ENCODE measurements around the gene ESD.

The ESD gene

DNA sequence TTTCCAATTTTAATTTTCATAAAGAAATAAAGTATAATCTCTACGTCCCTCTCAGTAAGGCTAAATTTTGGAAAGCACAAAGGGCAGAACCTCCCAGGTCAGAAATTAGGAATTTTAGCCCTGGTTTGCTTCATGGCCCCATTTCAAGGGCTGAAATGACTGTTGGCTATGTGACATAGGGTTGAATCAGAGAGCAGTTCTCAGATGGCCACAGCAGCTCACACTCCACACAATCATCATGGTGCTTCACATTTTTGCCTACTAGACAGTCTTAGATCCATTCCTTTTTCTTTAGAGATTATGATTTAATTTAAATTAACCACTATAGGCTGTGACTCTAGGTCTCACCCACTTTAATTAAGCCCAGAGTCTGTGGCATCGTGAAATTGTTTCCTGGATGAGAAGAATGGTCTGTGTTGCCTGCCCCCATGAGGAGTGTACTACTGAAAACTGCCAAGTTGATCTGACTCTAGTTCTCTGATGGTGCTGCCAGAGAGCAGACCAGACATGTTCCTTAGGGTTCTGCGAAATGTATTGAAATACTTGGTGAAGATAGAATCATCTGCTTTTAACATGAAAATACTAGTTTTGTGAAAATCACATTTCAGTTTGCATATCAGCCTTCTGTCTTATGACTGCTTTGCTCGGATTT lies 57.4 kb downstream of the ESD start:
- no peaks in the 10 kb centered on the region for H3K9me3 ChIP-seq (ENCODE audit: insufficient read depth, low read length, severe bottlenecking)
- no peak overlapping the region for H3K9ac ChIP-seq (ENCODE audit: low read depth, low read length)
- H3K36me3 ChIP-seq (ENCODE audit: insufficient read depth, low read length): peaks cover 70% of the 10 kb centered on the region
- H3K27ac ChIP-seq (ENCODE audit: low read length): no peak overlapping the region
- no peak overlapping the region for H2AFZ ChIP-seq (ENCODE audit: low read depth, low read length)
- no peaks in the 10 kb centered on the region for H3K4me1 ChIP-seq (ENCODE audit: insufficient read depth, low read length)
- H3K27me3 ChIP-seq (ENCODE audit: insufficient read depth, low read length, poor library complexity): no peaks in the 10 kb centered on the region
- H3K79me2 ChIP-seq (ENCODE audit: insufficient read depth, low read length): no peaks in the 10 kb centered on the region
- DNase-seq (no peak), ATAC-seq (ENCODE audit: insufficient read depth, low read depth) (no peak)
- no peaks in the 10 kb centered on the region; the same call in 1 of the 2 replicates for H4K20me1 ChIP-seq (ENCODE audit: insufficient read depth, low read length)
- TF ChIP-seq, protein P1, sequence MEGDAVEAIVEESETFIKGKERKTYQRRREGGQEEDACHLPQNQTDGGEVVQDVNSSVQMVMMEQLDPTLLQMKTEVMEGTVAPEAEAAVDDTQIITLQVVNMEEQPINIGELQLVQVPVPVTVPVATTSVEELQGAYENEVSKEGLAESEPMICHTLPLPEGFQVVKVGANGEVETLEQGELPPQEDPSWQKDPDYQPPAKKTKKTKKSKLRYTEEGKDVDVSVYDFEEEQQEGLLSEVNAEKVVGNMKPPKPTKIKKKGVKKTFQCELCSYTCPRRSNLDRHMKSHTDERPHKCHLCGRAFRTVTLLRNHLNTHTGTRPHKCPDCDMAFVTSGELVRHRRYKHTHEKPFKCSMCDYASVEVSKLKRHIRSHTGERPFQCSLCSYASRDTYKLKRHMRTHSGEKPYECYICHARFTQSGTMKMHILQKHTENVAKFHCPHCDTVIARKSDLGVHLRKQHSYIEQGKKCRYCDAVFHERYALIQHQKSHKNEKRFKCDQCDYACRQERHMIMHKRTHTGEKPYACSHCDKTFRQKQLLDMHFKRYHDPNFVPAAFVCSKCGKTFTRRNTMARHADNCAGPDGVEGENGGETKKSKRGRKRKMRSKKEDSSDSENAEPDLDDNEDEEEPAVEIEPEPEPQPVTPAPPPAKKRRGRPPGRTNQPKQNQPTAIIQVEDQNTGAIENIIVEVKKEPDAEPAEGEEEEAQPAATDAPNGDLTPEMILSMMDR (IDR thresholded peaks at IDR 0.05; ENCODE audit: borderline replicate concordance, extremely low read depth, low read length, poor library complexity, severe bottlenecking): no peak
- TF ChIP-seq EZH2 (IDR thresholded peaks at IDR 0.05; ENCODE audit: borderline replicate concordance, low read depth, low read length, severe bottlenecking): no peak
- no peak overlapping the region for H3K4me3 ChIP-seq (ENCODE audit: low read depth in 1 of 2, low read length in 2 of 2)
- no peak overlapping the region for H3K4me2 ChIP-seq (ENCODE audit: insufficient read depth, low read length)

DNA sequence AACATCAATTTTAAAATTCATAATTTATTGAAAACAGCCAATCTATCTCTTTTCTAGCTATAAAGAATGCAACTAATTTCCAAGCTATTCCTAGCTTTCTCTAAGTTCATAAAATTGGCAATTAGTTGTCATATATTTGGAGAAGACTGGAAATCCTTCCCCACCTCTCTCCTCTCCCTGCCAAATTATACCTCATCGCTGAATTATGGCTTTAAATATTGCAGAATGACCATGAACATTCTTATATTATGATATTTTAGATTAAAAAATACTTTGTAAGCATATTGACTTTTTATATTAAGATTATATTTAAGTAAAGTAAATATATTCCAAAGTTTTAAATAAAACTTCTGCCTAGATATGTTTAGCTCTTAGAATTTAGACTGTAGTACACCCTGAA lies 58.2 kb downstream of the ESD start:
- Histone ChIP-seq H3K4me3 (ENCODE audit: low read depth in 1 of 2, low read length in 2 of 2) (no peak overlapping the region), H3K27me3 (ENCODE audit: insufficient read depth, low read length, poor library complexity) (no peaks in the 10 kb centered on the region), H3K79me2 (ENCODE audit: insufficient read depth, low read length) (no peaks in the 10 kb centered on the region), H4K20me1 (ENCODE audit: insufficient read depth, low read length) (no peaks in the 10 kb centered on the region; the same call in 1 of the 2 replicates), H3K9ac (ENCODE audit: low read depth, low read length) (no peak overlapping the region), H3K9me3 (ENCODE audit: insufficient read depth, low read length, severe bottlenecking) (no peaks in the 10 kb centered on the region), H2AFZ (ENCODE audit: low read depth, low read length) (no peak overlapping the region), H3K36me3 (ENCODE audit: insufficient read depth, low read length) (peaks cover 69% of the 10 kb centered on the region), H3K4me2 (ENCODE audit: insufficient read depth, low read length) (no peak overlapping the region), H3K4me1 (ENCODE audit: insufficient read depth, low read length) (no peaks in the 10 kb centered on the region), H3K27ac (ENCODE audit: low read length) (no peak overlapping the region)
- DNase-seq (no peak), ATAC-seq (ENCODE audit: insufficient read depth, low read depth) (no peak)
- TF ChIP-seq, protein P1 (IDR thresholded peaks at IDR 0.05; ENCODE audit: borderline replicate concordance, extremely low read depth, low read length, poor library complexity, severe bottlenecking): no peak
- TF ChIP-seq EZH2 (IDR thresholded peaks at IDR 0.05; ENCODE audit: borderline replicate concordance, low read depth, low read length, severe bottlenecking): no peak

DNA sequence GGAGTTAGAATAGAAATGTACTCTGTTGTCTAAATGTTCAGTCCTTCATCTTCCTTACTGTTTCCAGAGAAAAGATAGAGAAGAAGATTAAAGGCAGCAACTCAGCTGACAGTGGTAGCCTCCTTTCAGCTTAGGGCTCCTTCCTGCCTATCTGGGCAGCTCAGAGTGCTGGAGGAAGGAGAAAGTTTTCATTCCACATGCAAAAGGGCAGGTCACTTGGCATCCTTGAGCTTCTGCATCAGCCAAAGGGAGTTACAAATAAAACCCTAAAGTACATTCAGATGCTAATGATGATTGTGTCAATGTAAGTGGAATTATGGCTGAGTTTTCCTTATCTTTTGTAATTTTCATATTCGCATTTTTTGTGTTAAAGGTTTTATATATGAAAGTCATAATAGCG lies 58.9 kb downstream of the ESD start:
- Histone ChIP-seq H3K4me3 (ENCODE audit: low read depth in 1 of 2, low read length in 2 of 2) (no peak overlapping the region), H3K36me3 (ENCODE audit: insufficient read depth, low read length) (peaks cover 69% of the 10 kb centered on the region), H2AFZ (ENCODE audit: low read depth, low read length) (no peak overlapping the region), H4K20me1 (ENCODE audit: insufficient read depth, low read length) (no peaks in the 10 kb centered on the region; the same call in 1 of the 2 replicates), H3K79me2 (ENCODE audit: insufficient read depth, low read length) (no peaks in the 10 kb centered on the region), H3K9me3 (ENCODE audit: insufficient read depth, low read length, severe bottlenecking) (no peaks in the 10 kb centered on the region), H3K27ac (ENCODE audit: low read length) (no peak overlapping the region), H3K9ac (ENCODE audit: low read depth, low read length) (no peak overlapping the region), H3K27me3 (ENCODE audit: insufficient read depth, low read length, poor library complexity) (no peaks in the 10 kb centered on the region), H3K4me2 (ENCODE audit: insufficient read depth, low read length) (no peak overlapping the region), H3K4me1 (ENCODE audit: insufficient read depth, low read length) (no peaks in the 10 kb centered on the region)
- no peak for DNase-seq
- no peak for ATAC-seq (ENCODE audit: insufficient read depth, low read depth)
- TF ChIP-seq EZH2 (IDR thresholded peaks at IDR 0.05; ENCODE audit: borderline replicate concordance, low read depth, low read length, severe bottlenecking): no peak
- TF ChIP-seq, protein P1 (IDR thresholded peaks at IDR 0.05; ENCODE audit: borderline replicate concordance, extremely low read depth, low read length, poor library complexity, severe bottlenecking): no peak
